ENCODE results near the gene SERPINB2. TPM values are rescaled to one million over a fixed set of nuclear protein-coding genes. Genes with fewer than 3 reads are reported as not detected.
"Not testable (repeated sequence)": the region's sequence is repeated elsewhere in the genome, so short reads cannot be mapped to it uniquely, and the experiment has no call there.

The SERPINB2 gene
- total and polyA plus RNA-seq, 4 experiments from 2014 or later: 1.2 to 1.7 TPM; not detected in 2

DNA sequence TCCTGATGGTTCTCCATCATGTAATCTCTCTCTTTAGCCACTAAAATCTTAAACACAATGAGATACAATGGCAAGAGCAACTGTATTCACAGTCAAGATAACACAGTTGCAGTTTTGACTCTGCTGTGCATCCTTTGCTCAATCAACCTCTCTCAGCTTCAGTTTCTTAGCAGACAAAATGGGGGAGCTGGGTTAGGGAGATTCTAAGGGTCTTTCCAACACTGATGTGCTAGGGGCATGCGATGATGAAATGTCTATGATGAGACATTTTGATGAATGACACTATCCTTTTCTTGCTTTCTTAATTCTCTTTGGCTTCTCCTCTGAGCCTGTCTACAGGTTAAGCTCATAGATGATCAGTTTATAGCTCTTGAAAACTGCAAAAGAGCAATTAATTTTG lies 21.4 kb downstream of the SERPINB2 start:
- Mint-ChIP-seq H3K4me1 (no peaks in the 10 kb centered on the region), H3K27ac (no peak overlapping the region), H3K27me3 (peaks cover 10 to 11% of the 10 kb centered on the region in 2 donors), H3K4me3 (no peak overlapping the region), H3K36me3 (no peaks in the 10 kb centered on the region), H3K9me3 (peaks cover 0 to 5% (median 0%) of the 10 kb centered on the region in 8 donors)
- H3K27me3 ChIP-seq (ENCODE audit: insufficient read depth, low read length): no peaks in the 10 kb centered on the region
- H3K4me3 ChIP-seq (ENCODE audit: low read length in 2 of 2): no peak overlapping the region
- H3K9me3 ChIP-seq (ENCODE audit: control insufficient read depth in 1 of 2, low read length in 2 of 2): no peaks in the 10 kb centered on the region
- POLR2A ChIA-PET (ENCODE audit: partially characterized antibody): no interaction called here
- no peaks in the 10 kb centered on the region for H3K4me1 ChIP-seq (ENCODE audit: insufficient read depth, low read length)
- CTCF ChIA-PET (ENCODE audit: partially characterized antibody): interaction anchor here (0.9 kb wide), 1 partner anchor 13 kb away, joined by 3 read pairs; no protein-coding TSS in a partner anchor
- H3K27ac ChIP-seq (ENCODE audit: low read depth, low read length): no peak overlapping the region
- H3K36me3 ChIP-seq (ENCODE audit: insufficient read depth, low read length): no peaks in the 10 kb centered on the region
- DNase-seq: no peak
- intact Hi-C loops (cut with micrococcal nuclease): no loop called here

- ChIA-PET POLR2A (ENCODE audit: partially characterized antibody) (no interaction called here), CTCF (ENCODE audit: partially characterized antibody) (interaction anchor here (0.9 kb wide), 1 partner anchor 14 kb away, joined by 3 read pairs; no protein-coding TSS in a partner anchor)
- Histone ChIP-seq H3K36me3 (ENCODE audit: insufficient read depth, low read length) (no peaks in the 10 kb centered on the region), H3K27me3 (ENCODE audit: insufficient read depth, low read length) (no peaks in the 10 kb centered on the region), H3K4me1 (ENCODE audit: insufficient read depth, low read length) (no peaks in the 10 kb centered on the region), H3K4me3 (ENCODE audit: low read length in 2 of 2) (no peak overlapping the region), H3K27ac (ENCODE audit: low read depth, low read length) (no peak overlapping the region), H3K9me3 (ENCODE audit: control insufficient read depth in 1 of 2, low read length in 2 of 2) (no peaks in the 10 kb centered on the region)
- H3K36me3 Mint-ChIP-seq: no peaks in the 10 kb centered on the region
- H3K27ac Mint-ChIP-seq: no peak overlapping the region
- DNase-seq: no peak
- peaks cover 9 to 16% of the 10 kb centered on the region in 2 donors for H3K27me3 Mint-ChIP-seq
- H3K4me1 Mint-ChIP-seq: no peaks in the 10 kb centered on the region
- H3K9me3 Mint-ChIP-seq: peaks cover 0 to 7% (median 0%) of the 10 kb centered on the region in 8 donors
- H3K4me3 Mint-ChIP-seq: no peak overlapping the region
- intact Hi-C loops (cut with micrococcal nuclease): no loop called here
These were observed 22.4 kb downstream of the SERPINB2 start for GRCh38 chr18:63909870-63910269.

DNA sequence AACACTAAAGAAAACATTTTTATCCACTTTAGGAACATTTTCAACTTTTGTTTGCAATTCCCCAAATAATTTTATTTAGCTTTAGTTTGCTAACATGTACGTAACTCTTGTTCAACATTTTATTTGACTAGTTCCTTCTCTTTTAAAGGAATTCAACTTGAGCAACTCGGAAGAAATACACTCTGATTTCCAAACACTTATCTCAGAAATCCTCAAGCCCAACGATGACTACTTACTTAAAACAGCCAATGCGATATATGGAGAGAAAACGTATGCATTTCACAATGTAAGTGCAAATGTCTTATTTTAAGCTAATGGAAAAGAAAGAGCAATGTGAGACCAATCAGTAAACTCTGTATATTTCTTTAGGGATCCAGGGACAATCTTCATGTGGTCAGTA lies 30.3 kb downstream of the SERPINB2 start:
- no peak for DNase-seq
- no peak overlapping the region for H3K4me3 ChIP-seq (ENCODE audit: low read length in 2 of 2)
- H3K9me3 ChIP-seq (ENCODE audit: control insufficient read depth in 1 of 2, low read length in 2 of 2): no peaks in the 10 kb centered on the region
- no peaks in the 10 kb centered on the region for H3K27me3 ChIP-seq (ENCODE audit: insufficient read depth, low read length)
- no peak overlapping the region for H3K27ac ChIP-seq (ENCODE audit: low read depth, low read length)
- no peaks in the 10 kb centered on the region for H3K4me1 ChIP-seq (ENCODE audit: insufficient read depth, low read length)
- peaks cover 12 to 37% of the 10 kb centered on the region in 2 donors for H3K27me3 Mint-ChIP-seq
- no peaks in the 10 kb centered on the region for H3K36me3 ChIP-seq (ENCODE audit: insufficient read depth, low read length)
- no peak overlapping the region for H3K27ac Mint-ChIP-seq
- no peak overlapping the region for H3K4me3 Mint-ChIP-seq
- ChIA-PET CTCF (ENCODE audit: partially characterized antibody) (no interaction called here), POLR2A (ENCODE audit: partially characterized antibody) (no interaction called here)
- intact Hi-C loops (cut with micrococcal nuclease): no loop called here
- peaks cover 0 to 3% (median 0%) of the 10 kb centered on the region in 8 donors for H3K9me3 Mint-ChIP-seq
- no peaks in the 10 kb centered on the region for H3K36me3 Mint-ChIP-seq
- H3K4me1 Mint-ChIP-seq: no peaks in the 10 kb centered on the region

- Histone ChIP-seq H3K4me3 (ENCODE audit: low read length in 2 of 2) (no peak overlapping the region), H3K36me3 (ENCODE audit: insufficient read depth, low read length) (no peaks in the 10 kb centered on the region), H3K9me3 (ENCODE audit: control insufficient read depth in 1 of 2, low read length in 2 of 2) (no peaks in the 10 kb centered on the region), H3K27me3 (ENCODE audit: insufficient read depth, low read length) (no peaks in the 10 kb centered on the region), H3K4me1 (ENCODE audit: insufficient read depth, low read length) (no peaks in the 10 kb centered on the region), H3K27ac (ENCODE audit: low read depth, low read length) (no peak overlapping the region)
- CTCF ChIA-PET (ENCODE audit: partially characterized antibody): interaction anchor here (1.0 to 1.8 kb wide), 2 partner anchors 9 to 14 kb away, joined by 4 to 9 read pairs; no protein-coding TSS in a partner anchor
- Mint-ChIP-seq H3K9me3 (no peaks in the 10 kb centered on the region), H3K36me3 (no peaks in the 10 kb centered on the region), H3K4me3 (no peak overlapping the region), H3K4me1 (no peaks in the 10 kb centered on the region), H3K27me3 (peaks cover 12 to 29% of the 10 kb centered on the region in 2 donors), H3K27ac (no peak overlapping the region)
- no peak for DNase-seq
- intact Hi-C loops (cut with micrococcal nuclease): no loop called here
- POLR2A ChIA-PET (ENCODE audit: partially characterized antibody): no interaction called here
These were observed 34.5 kb downstream of the SERPINB2 start for GRCh38 chr18:63922049-63922448.

GRCh38 chr18:63924551-63924950 lies 37.0 kb downstream of the SERPINB2 start:
- Histone ChIP-seq H3K4me3 (ENCODE audit: low read length in 2 of 2) (no peak overlapping the region), H3K4me1 (ENCODE audit: insufficient read depth, low read length) (no peaks in the 10 kb centered on the region), H3K27me3 (ENCODE audit: insufficient read depth, low read length) (no peaks in the 10 kb centered on the region), H3K27ac (ENCODE audit: low read depth, low read length) (no peak overlapping the region), H3K36me3 (ENCODE audit: insufficient read depth, low read length) (no peaks in the 10 kb centered on the region), H3K9me3 (ENCODE audit: control insufficient read depth in 1 of 2, low read length in 2 of 2) (no peaks in the 10 kb centered on the region)
- ChIA-PET POLR2A (ENCODE audit: partially characterized antibody) (no interaction called here), CTCF (ENCODE audit: partially characterized antibody) (interaction anchor here (1.4 kb wide), 1 partner anchor 39 kb away, joined by 3 read pairs; no protein-coding TSS in a partner anchor)
- Mint-ChIP-seq H3K27me3 (peaks cover 9 to 21% of the 10 kb centered on the region in 2 donors), H3K4me3 (no peak overlapping the region), H3K4me1 (no peaks in the 10 kb centered on the region), H3K27ac (no peak overlapping the region), H3K36me3 (no peaks in the 10 kb centered on the region), H3K9me3 (no peaks in the 10 kb centered on the region)
- intact Hi-C loops (cut with micrococcal nuclease): no loop called here
- no peak for DNase-seq

- Mint-ChIP-seq H3K36me3 (no peaks in the 10 kb centered on the region), H3K9me3 (no peaks in the 10 kb centered on the region), H3K4me3 (no peak overlapping the region), H3K4me1 (no peaks in the 10 kb centered on the region), H3K27ac (no peak overlapping the region), H3K27me3 (peaks cover 12 to 15% of the 10 kb centered on the region in 2 donors)
- CTCF ChIA-PET (ENCODE audit: partially characterized antibody): interaction anchor here (1.9 kb wide), 1 partner anchor 8 kb away, joined by 9 read pairs; no protein-coding TSS in a partner anchor
- Histone ChIP-seq H3K4me3 (ENCODE audit: low read length in 2 of 2) (no peak overlapping the region), H3K36me3 (ENCODE audit: insufficient read depth, low read length) (no peaks in the 10 kb centered on the region), H3K27ac (ENCODE audit: low read depth, low read length) (no peak overlapping the region), H3K4me1 (ENCODE audit: insufficient read depth, low read length) (no peaks in the 10 kb centered on the region), H3K9me3 (ENCODE audit: control insufficient read depth in 1 of 2, low read length in 2 of 2) (no peaks in the 10 kb centered on the region), H3K27me3 (ENCODE audit: insufficient read depth, low read length) (no peaks in the 10 kb centered on the region)
- POLR2A ChIA-PET (ENCODE audit: partially characterized antibody): no interaction called here
- no peak for DNase-seq
- intact Hi-C loops (cut with micrococcal nuclease): no loop called here
These were observed 40.8 kb downstream of the SERPINB2 start for GRCh38 chr18:63928331-63928730.

DNA sequence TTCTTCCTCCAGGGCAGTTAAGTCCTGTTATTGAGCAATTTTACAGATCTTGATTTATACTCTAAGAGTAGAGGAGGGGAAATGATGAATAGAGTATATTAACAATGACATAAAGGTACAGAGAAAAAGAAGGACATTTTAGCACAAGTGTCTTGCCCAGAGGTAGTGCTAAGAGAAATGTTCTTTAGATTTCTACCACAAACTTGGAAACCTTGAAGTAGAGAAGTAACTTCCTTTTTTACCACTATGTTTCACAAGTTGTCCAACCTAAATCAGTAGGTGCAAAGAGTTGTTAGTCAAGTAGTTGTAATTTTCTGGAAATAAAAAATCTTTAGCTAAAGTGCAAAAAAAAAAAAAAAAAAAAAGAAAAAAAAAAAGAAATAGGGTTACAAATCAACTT lies 41.9 kb downstream of the SERPINB2 start:
- not testable (repeated sequence) for H3K4me1 Mint-ChIP-seq, H3K36me3 Mint-ChIP-seq
- CTCF ChIA-PET (ENCODE audit: partially characterized antibody): interaction anchor here (0.6 kb wide), 1 partner anchor 396 kb away, joined by 3 read pairs; no protein-coding TSS in a partner anchor

More for the DNA sequence above, 41.9 kb downstream of the SERPINB2 start:
- H3K4me3 Mint-ChIP-seq; H3K27ac Mint-ChIP-seq; POLR2A ChIA-PET (ENCODE audit: partially characterized antibody); H3K9me3 Mint-ChIP-seq; intact Hi-C loops (cut with micrococcal nuclease); H3K27ac ChIP-seq (ENCODE audit: low read depth, low read length); H3K36me3 ChIP-seq (ENCODE audit: insufficient read depth, low read length); H3K4me3 ChIP-seq (ENCODE audit: low read length in 2 of 2); H3K9me3 ChIP-seq (ENCODE audit: control insufficient read depth in 1 of 2, low read length in 2 of 2); H3K4me1 ChIP-seq (ENCODE audit: insufficient read depth, low read length); DNase-seq; H3K27me3 ChIP-seq (ENCODE audit: insufficient read depth, low read length): not testable (repeated sequence)
- peaks cover 6 to 15% of the 10 kb centered on the region in 2 donors for H3K27me3 Mint-ChIP-seq
